KMS-11 (cell line): ENCODE measurements around the gene OR8K1.

Experiments
- H2AFZ ChIP-seq: fragments of 200-600 bp; sonication (generic); 2 replicates; pipeline ENCODE4 v1.6.1; 2016; ENCODE audit warnings: antibody characterized with exemption, mixed run types, low read depth
- H3K27ac ChIP-seq: fragments of 200-600 bp; sonication (generic); 2 replicates; pipeline ENCODE4 v1.6.1; 2016; ENCODE audit warnings: mild to moderate bottlenecking, mixed run types
- H3K27me3 ChIP-seq: fragments of 200-600 bp; sonication (generic); 2 replicates; pipeline ENCODE4 v1.6.1; 2017; ENCODE audit warnings: mild to moderate bottlenecking, low read depth, mixed run types, moderate library complexity; ENCODE audit not compliant: insufficient read depth
- H3K36me3 ChIP-seq: fragments of 200-600 bp; sonication (generic); 2 replicates; pipeline ENCODE4 v1.6.1; 2017; ENCODE audit warnings: mild to moderate bottlenecking, mixed run types; ENCODE audit not compliant: insufficient read depth
- H3K4me1 ChIP-seq: fragments of 200-600 bp; sonication (generic); 2 replicates; pipeline ENCODE4 v1.6.1; 2016; ENCODE audit warnings: mild to moderate bottlenecking, low read depth, mixed run types; ENCODE audit not compliant: poor library complexity, severe bottlenecking
- H3K4me2 ChIP-seq: fragments of 200-600 bp; sonication (generic); 2 replicates; pipeline ENCODE4 v1.7.0; 2016; ENCODE audit warnings: mild to moderate bottlenecking, mixed run types
- H3K4me3 ChIP-seq: fragments of 200-600 bp; sonication (generic); IDR thresholded peaks from 2 replicates; pipeline ENCODE4 v1.6.1; 2017; ENCODE audit warnings: low read depth, low read length, mixed read lengths; ENCODE audit not compliant: insufficient read depth
- H3K79me2 ChIP-seq: fragments of 200-600 bp; sonication (generic); 2 replicates; pipeline ENCODE4 v1.6.1; 2016; ENCODE audit warnings: low read depth, mixed run types; ENCODE audit not compliant: insufficient read depth
- H3K9ac ChIP-seq: fragments of 200-600 bp; sonication (generic); 2 replicates; pipeline ENCODE4 v1.6.1; 2016; ENCODE audit warnings: mild to moderate bottlenecking, mixed run types
- H4K20me1 ChIP-seq: fragments of 200-600 bp; sonication (generic); 2 replicates; pipeline ENCODE4 v1.6.1; 2016; ENCODE audit warnings: mild to moderate bottlenecking, mixed run types; ENCODE audit not compliant: insufficient read depth
- TF ChIP-seq, protein P1 (sequence below): fragments of 200-600 bp; sonication (generic); conservative IDR thresholded peaks from 2 replicates; pipeline ENCODE4 v1.6.1; 2017; ENCODE audit warnings: low read depth, mild to moderate bottlenecking, antibody characterized with exemption, low read length, moderate library complexity, mixed read lengths

The OR8K1 gene

DNA sequence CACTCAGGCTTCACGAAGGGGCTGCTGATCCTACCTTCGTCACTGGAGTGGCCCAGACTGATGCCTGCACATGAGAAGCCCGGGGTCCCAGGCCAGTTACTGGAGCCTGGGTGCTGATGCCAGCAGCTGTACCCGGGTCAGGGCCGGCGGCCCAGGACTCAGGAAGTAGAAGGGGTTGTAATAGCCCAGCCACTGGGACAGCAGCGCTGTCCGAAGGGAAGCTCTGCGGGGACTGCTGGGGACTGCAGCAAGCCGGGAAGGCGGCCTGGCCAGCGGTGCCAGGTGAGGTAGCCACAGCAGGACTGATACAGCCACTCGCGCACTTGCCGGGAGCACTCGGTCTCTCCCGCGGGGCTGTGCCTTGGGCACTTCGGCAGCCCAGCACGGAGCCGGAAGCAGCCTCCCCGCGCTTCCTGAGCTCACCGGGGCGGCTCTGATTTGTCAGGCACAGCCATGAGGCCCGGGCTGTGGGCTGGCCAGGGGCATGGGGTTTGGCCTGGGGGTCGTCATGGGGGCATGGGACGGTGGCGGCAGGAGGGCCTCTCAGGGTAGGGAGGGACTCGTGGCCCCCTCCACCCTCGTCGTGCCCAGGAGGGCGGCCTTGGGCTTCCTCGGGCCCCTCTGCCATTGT, 13.9 kb upstream of the OR8K1 start:
- no peaks in the 10 kb centered on the region for H3K36me3 ChIP-seq
- H3K9ac ChIP-seq = no peak overlapping the region
- TF ChIP-seq, protein P1, sequence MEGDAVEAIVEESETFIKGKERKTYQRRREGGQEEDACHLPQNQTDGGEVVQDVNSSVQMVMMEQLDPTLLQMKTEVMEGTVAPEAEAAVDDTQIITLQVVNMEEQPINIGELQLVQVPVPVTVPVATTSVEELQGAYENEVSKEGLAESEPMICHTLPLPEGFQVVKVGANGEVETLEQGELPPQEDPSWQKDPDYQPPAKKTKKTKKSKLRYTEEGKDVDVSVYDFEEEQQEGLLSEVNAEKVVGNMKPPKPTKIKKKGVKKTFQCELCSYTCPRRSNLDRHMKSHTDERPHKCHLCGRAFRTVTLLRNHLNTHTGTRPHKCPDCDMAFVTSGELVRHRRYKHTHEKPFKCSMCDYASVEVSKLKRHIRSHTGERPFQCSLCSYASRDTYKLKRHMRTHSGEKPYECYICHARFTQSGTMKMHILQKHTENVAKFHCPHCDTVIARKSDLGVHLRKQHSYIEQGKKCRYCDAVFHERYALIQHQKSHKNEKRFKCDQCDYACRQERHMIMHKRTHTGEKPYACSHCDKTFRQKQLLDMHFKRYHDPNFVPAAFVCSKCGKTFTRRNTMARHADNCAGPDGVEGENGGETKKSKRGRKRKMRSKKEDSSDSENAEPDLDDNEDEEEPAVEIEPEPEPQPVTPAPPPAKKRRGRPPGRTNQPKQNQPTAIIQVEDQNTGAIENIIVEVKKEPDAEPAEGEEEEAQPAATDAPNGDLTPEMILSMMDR = no peak
- no peak overlapping the region for H3K4me2 ChIP-seq
- H3K27me3 ChIP-seq = no peaks in the 10 kb centered on the region
- H3K4me1 ChIP-seq = no peaks in the 10 kb centered on the region
- no peak overlapping the region for H2AFZ ChIP-seq
- no peaks in the 10 kb centered on the region for H3K79me2 ChIP-seq
- no peak overlapping the region for H3K4me3 ChIP-seq
- no peaks in the 10 kb centered on the region for H4K20me1 ChIP-seq
- no peak overlapping the region for H3K27ac ChIP-seq

GRCh38 chr11:56333156-56333555, 12.7 kb upstream of the OR8K1 start:
- Histone ChIP-seq H3K27ac (no peak overlapping the region), H3K27me3 (no peaks in the 10 kb centered on the region), H4K20me1 (no peaks in the 10 kb centered on the region), H3K4me3 (no peak overlapping the region), H3K79me2 (no peaks in the 10 kb centered on the region), H2AFZ (no peak overlapping the region), H3K36me3 (no peaks in the 10 kb centered on the region), H3K9ac (no peak overlapping the region), H3K4me1 (no peaks in the 10 kb centered on the region), H3K4me2 (no peak overlapping the region)
- TF ChIP-seq, protein P1 = no peak

GRCh38 chr11:56340289-56340688, 5.5 kb upstream of the OR8K1 start:
- no peak overlapping the region for H3K4me3 ChIP-seq
- TF ChIP-seq, protein P1 = no peak
- no peak overlapping the region for H3K9ac ChIP-seq
- H3K79me2 ChIP-seq = no peaks in the 10 kb centered on the region
- H3K4me2 ChIP-seq = no peak overlapping the region
- H3K27ac ChIP-seq = no peak overlapping the region
- H4K20me1 ChIP-seq = no peaks in the 10 kb centered on the region
- no peaks in the 10 kb centered on the region for H3K36me3 ChIP-seq
- H3K27me3 ChIP-seq = no peaks in the 10 kb centered on the region
- H3K4me1 ChIP-seq = no peaks in the 10 kb centered on the region
- no peak overlapping the region for H2AFZ ChIP-seq

GRCh38 chr11:56353991-56354390, 8.2 kb downstream of the OR8K1 start, which contains the start of gene OR8J1:
Gene OR8J1, plus strand, starts transcription at chr11:56354291. Its CDS starts 5,956 bp downstream, at chr11:56360247.
- no peaks in the 10 kb centered on the region for H3K79me2 ChIP-seq
- no peak within 1 kb of the TSS for H3K4me2 ChIP-seq
- no peak within 1 kb of the TSS for H3K27ac ChIP-seq
- no peaks in the 10 kb centered on the region for H4K20me1 ChIP-seq
- no peak within 1 kb of the TSS for H3K9ac ChIP-seq
- no peaks in the 10 kb centered on the region for H3K36me3 ChIP-seq
- no peak within 1 kb of the TSS for H2AFZ ChIP-seq
- H3K4me3 ChIP-seq = no peak within 1 kb of the TSS
- TF ChIP-seq, protein P1 = no peak
- H3K4me1 ChIP-seq = no peaks in the 10 kb centered on the region
- no peaks in the 10 kb centered on the region for H3K27me3 ChIP-seq
